Gastrocnemius medialis (tissue), 4 donors: ENCODE measurements around the gene CSPG4.
"Not testable (repeated sequence)": the region's sequence is repeated elsewhere in the genome, so short reads cannot be mapped to it uniquely, and the experiment has no call there.

Experiments
- CTCF ChIP-seq, 5 experiments: fragments of 450-650 bp in 3 of 5; fragments of 200-600 bp in 2 of 5; sonication (generic) in 2 of 5; IDR thresholded peaks in 4 of 5; conservative IDR thresholded peaks in 1 of 5; 1 replicate in 4 of 5; 2 replicates in 1 of 5; pipeline ENCODE4 v1.5.1; 2016 to 2019; ENCODE audit warnings: antibody characterized with exemption in 5 of 5, mild to moderate bottlenecking in 3 of 5, moderate library complexity in 3 of 5
- POLR2A ChIP-seq, 2 donors: fragments of 450-650 bp; IDR thresholded peaks; one replicate each; pipeline ENCODE4 v1.6.1; 2017; ENCODE audit warnings: antibody characterized with exemption in 2 of 2, mild to moderate bottlenecking in 2 of 2, moderate library complexity in 2 of 2

GRCh38 chr15:75748882-75749281 is 36.2 kb upstream of the CSPG4 start:
- not testable (repeated sequence) for TF ChIP-seq POLR2A (IDR thresholded peaks at IDR 0.05); CTCF (IDR thresholded peaks at IDR 0.05 in 4 of 5, conservative IDR thresholded peaks at IDR 0.05 in 1 of 5)
